Upper lobe of right lung (tissue), 1 donor: ENCODE results near the gene VAMP5. TPM values are rescaled to one million over a fixed set of nuclear protein-coding genes. Genes with fewer than 3 reads are reported as not detected.
A peak's percentile ranks its signal among the peaks of the same experiment; 100 is the strongest.
"Not testable (repeated sequence)": the region's sequence is repeated elsewhere in the genome, so short reads cannot be mapped to it uniquely, and the experiment has no call there.

Experiments used
- ATAC-seq: fragments of 200-7000 bp; cut with Tn5 transposase; one replicate; pipeline ENCODE4 v1.9.1; 2020; ENCODE audit warnings: mild to moderate bottlenecking, moderate library complexity
- DNase-seq: peaks from one replicate; pipeline ENCODE4 v3.0.0-alpha.2; 2020
- H3K27ac ChIP-seq: fragments of 200-600 bp; one replicate; pipeline ENCODE4 v1.8.0; 2022
- H3K27me3 ChIP-seq: fragments of 200-600 bp; one replicate; pipeline ENCODE4 v1.8.0; 2022; ENCODE audit warnings: mild to moderate bottlenecking
- H3K36me3 ChIP-seq: fragments of 200-600 bp; one replicate; pipeline ENCODE4 v1.8.0; 2022
- H3K4me1 ChIP-seq: fragments of 200-600 bp; one replicate; pipeline ENCODE4 v1.8.0; 2022
- H3K4me3 ChIP-seq: fragments of 200-600 bp; one replicate; pipeline ENCODE4 v1.8.0; 2022; ENCODE audit warnings: mild to moderate bottlenecking
- H3K9me3 ChIP-seq: fragments of 200-600 bp; one replicate; pipeline ENCODE4 v1.8.0; 2022
- CTCF ChIP-seq: fragments of 200-600 bp; IDR thresholded peaks from one replicate; pipeline ENCODE4 v1.8.0; 2022; ENCODE audit warnings: antibody characterized with exemption
- intact Hi-C: fragments of 100-400 bp; cut with DNase I; formaldehyde crosslinking; loops from one replicate; pipeline ENCODE4 v1.11.0; 2022
- total RNA-seq: library from RNA; stranded (reverse); fragmentation: NEBNext Ultra II Directional; extraction: Animal tissue kit (Norgen Biotek cat#: 25700); gene quantifications from one replicate; pipeline ENCODE4 v1.2.1, GENCODE V29; 2021
- donor health status: DM: no; HTN: yes; CAD: no; lungs with severe emphysema.

Gene VAMP5
- total RNA-seq, 1 donor from 2014 or later: 84.8 TPM

GRCh38 chr2:85539361-85540132 lies 44.7 kb upstream of the VAMP5 start:
- intact Hi-C loops: no loop called here

DNA sequence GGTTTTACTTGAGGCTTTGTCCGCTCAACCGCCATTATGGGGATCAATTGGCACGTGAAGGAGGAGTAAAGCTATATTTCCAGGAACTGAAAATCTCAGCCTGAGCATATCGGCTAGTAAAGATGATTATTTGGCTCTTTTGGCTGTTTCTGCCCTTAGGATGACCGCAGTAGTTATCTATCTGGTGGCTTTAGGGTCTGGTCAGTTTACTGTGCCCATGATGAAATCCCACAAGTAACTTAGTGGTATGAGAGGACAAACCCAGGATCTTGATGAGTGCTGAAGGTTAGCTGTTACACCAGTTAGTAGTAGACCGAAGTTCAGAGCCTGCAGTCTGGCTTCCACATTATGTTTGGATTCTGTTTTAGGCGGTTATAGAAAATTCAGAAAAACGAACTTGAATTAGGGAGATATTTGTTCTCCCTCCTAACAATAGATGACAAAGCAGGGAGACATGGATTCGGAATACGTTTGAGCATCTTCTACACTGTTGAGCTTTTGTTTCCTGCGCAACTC lies 44.0 kb upstream of the VAMP5 start:
- Histone ChIP-seq H3K4me3 (peak overlapping the region; percentile 97), H3K4me1 (peaks cover 44% of the 10 kb centered on the region), H3K27me3 (no peaks in the 10 kb centered on the region), H3K27ac (peak overlapping the region; percentile 99), H3K9me3 (no peaks in the 10 kb centered on the region), H3K36me3 (peaks cover 46% of the 10 kb centered on the region)
- TF ChIP-seq CTCF: no peak
- no peak for ATAC-seq
- DNase-seq: no peak
- intact Hi-C loops: no loop called here

More at GRCh38 chr2:85539361-85540132, 44.7 kb upstream of the VAMP5 start:
- DNase-seq: peak; percentile 89
- Histone ChIP-seq H3K4me3 (peak overlapping the region; percentile 97), H3K27ac (peak overlapping the region; percentile 99), H3K4me1 (peaks cover 44% of the 10 kb centered on the region), H3K36me3 (peaks cover 39% of the 10 kb centered on the region), H3K9me3 (no peaks in the 10 kb centered on the region), H3K27me3 (no peaks in the 10 kb centered on the region)
- TF ChIP-seq CTCF: no peak
- ATAC-seq: peak; percentile 73

GRCh38 chr2:85541262-85541661 lies 43.0 kb upstream of the VAMP5 start:
- Histone ChIP-seq H3K9me3 (no peaks in the 10 kb centered on the region), H3K4me3 (peak overlapping the region; percentile 97), H3K36me3 (peaks cover 56% of the 10 kb centered on the region), H3K27me3 (no peaks in the 10 kb centered on the region), H3K4me1 (peaks cover 44% of the 10 kb centered on the region), H3K27ac (no peak overlapping the region)
- no peak for DNase-seq
- no peak for TF ChIP-seq CTCF
- ATAC-seq: no peak
- intact Hi-C loops: no loop called here

DNA sequence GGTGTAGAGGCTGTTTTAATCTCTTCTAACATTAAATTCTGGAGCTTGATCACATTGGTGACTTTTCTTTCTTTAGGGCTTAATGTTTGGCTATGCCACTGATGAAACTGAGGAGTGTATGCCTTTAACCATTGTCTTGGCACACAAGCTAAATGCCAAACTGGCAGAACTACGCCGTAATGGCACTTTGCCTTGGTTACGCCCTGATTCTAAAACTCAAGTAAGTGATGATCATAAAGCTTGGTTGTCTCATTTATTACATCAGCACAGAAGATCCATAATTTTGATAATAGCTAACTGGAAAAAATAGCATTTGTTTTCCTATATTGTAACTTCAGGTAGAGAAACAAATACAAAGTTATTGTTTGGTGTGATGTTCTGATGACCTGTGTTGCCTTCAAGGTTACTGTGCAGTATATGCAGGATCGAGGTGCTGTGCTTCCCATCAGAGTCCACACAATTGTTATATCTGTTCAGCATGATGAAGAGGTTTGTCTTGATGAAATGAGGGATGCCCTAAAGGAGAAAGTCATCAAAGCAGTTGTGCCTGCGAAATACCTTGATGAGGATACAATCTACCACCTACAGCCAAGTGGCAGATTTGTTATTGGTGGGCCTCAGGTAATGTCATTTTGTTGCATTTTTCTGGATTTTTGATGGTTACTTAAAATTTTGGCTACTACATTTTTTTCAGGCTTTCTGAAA lies 42.3 kb upstream of the VAMP5 start:
- H3K36me3 ChIP-seq: peaks cover 61% of the 10 kb centered on the region
- no peak for TF ChIP-seq CTCF
- DNase-seq (no peak), ATAC-seq (no peak)
- H3K4me1 ChIP-seq: peaks cover 38% of the 10 kb centered on the region
- H3K27me3 ChIP-seq: no peaks in the 10 kb centered on the region
- H3K27ac ChIP-seq: no peak overlapping the region
- H3K9me3 ChIP-seq: no peaks in the 10 kb centered on the region
- intact Hi-C loops: no loop called here
- peak overlapping the region; percentile 97 for H3K4me3 ChIP-seq

DNA sequence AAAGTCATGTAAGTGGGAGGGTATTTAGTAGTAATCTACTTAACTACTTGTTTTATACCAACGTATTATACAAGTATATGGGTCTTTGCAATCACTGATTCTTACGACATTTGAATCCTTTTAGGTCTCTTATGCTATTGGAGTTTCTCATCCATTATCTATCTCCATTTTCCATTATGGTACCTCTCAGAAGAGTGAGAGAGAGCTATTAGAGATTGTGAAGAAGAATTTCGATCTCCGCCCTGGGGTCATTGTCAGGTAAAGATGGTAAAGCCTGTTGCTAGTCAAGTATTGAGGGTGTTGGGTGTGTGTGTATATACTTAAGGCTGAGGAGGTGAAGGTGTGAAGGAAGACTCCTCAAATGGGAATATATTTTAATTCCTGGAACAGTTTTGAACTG lies 41.5 kb upstream of the VAMP5 start:
- ATAC-seq: no peak
- no peak for DNase-seq
- no peaks in the 10 kb centered on the region for H3K27me3 ChIP-seq
- H3K4me1 ChIP-seq: peaks cover 31% of the 10 kb centered on the region
- no peak overlapping the region for H3K27ac ChIP-seq
- intact Hi-C loops: no loop called here
- no peak for TF ChIP-seq CTCF
- H3K9me3 ChIP-seq: no peaks in the 10 kb centered on the region
- no peak overlapping the region for H3K4me3 ChIP-seq
- H3K36me3 ChIP-seq: peaks cover 70% of the 10 kb centered on the region

DNA sequence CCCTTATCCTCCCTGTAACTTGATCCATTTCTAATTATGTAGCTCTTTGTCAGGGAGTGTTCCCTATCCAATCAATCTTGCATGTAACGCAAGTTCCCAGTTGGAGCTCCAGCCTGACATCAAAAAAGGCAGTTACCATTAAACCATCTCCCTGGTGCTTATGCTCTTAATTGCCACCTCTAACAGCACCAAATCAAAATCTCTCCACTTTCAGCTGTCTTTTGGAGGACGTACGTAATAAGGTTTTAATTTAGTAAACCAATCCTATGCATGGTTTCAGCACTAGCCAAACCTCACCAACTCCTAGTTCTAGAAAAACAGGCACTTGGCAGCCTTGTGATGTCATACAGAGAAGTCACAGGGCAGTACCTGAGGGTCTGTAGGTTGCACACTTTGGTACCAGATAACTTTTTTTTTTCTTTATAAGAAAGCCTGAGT lies 40.0 kb upstream of the VAMP5 start:
- H3K27me3 ChIP-seq, H3K4me3 ChIP-seq, intact Hi-C loops, DNase-seq, H3K27ac ChIP-seq, H3K9me3 ChIP-seq, ATAC-seq: not testable (repeated sequence)
- peaks cover 31% of the 10 kb centered on the region for H3K4me1 ChIP-seq
- peaks cover 85% of the 10 kb centered on the region for H3K36me3 ChIP-seq

DNA sequence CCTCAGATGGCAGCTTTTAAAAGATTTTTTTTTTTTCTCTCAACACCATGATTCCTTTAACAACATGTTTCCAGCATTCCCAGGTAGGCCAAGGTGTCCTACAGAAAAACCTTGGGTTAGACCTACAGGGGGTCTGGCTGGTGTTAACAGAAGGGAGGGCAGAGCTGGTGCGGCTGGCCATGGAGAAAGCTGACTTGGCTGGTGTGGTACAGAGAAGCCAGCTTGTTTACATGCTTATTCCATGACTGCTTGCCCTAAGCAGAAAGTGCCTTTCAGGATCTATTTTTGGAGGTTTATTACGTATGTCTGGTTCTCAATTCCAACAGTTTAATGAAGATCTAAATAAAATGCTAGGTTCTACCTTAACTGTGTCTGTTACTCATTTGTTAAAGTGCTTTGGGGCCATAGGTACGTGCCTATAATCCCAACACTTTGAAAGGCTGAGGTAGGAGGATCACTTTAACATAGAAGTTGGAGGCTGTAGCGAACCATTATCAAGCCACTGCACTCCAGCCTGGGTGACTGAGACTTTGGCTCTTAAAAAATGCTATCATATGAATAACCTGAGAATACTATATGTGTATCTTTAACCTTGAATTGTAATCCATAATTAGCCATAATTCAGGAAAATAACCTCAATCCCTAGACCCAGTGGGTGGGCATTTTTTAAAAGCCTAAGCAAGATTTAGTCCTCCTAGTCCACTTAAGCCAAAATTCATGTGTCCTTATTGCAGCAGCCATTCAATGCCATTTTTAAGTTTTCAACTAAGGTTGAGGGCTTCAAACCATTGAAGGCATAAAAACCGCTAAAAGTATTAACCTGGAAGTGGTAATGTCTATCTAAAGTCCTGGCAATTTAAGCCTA lies 39.1 kb upstream of the VAMP5 start:
- Histone ChIP-seq H3K36me3 (peaks cover 94% of the 10 kb centered on the region), H3K4me1 (peaks cover 31% of the 10 kb centered on the region)
- DNase-seq, H3K27ac ChIP-seq, ATAC-seq, H3K27me3 ChIP-seq, intact Hi-C loops, H3K9me3 ChIP-seq, H3K4me3 ChIP-seq: not testable (repeated sequence)
